GM21390 (cell line): ENCODE data around the gene MMEL1.

Experiments used
- ATAC-seq: cut with Tn5 transposase; IDR thresholded peaks from one replicate; pipeline ENCODE4 v1.9.1; 2021; ENCODE audit not compliant: unreplicated experiment

MMEL1 gene

DNA sequence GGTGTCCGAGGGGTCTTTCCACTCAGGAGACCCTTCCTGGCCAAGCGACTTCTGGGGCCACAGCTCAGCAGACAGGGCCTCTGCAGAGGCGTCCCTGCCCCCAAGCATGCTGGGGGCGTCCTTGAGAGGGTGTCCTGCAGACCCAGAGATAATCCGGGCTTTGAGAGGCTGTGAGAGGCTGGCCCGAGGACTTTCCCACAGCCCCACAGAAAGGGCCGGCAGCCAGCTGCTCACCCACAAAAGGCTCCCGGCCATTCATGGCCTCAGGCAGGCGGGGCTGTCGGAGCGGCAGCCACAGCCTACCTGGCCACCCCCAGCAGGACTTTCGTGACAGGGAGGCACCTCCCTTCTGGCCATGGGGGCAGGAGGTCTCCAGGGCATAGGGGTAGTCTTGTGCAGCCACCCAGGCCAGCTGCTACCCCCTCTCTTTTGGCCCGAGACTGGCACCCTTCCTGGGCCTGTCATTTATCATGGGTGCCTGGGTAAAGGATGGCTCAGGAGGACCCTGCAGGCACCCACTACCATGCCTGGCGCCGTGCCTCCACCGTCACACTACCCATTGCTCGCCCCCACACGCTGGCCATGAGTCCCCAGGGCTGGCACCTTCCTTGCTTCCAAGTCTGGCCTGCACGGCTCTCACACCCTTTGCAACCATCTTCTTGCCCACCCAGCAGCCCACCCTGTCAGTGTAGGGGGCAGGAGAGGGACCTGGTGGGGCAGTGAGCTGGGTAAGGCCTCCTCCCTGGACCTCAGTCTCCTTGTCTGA, 87.8 kb downstream of the MMEL1 start:
- ATAC-seq = no peak

DNA sequence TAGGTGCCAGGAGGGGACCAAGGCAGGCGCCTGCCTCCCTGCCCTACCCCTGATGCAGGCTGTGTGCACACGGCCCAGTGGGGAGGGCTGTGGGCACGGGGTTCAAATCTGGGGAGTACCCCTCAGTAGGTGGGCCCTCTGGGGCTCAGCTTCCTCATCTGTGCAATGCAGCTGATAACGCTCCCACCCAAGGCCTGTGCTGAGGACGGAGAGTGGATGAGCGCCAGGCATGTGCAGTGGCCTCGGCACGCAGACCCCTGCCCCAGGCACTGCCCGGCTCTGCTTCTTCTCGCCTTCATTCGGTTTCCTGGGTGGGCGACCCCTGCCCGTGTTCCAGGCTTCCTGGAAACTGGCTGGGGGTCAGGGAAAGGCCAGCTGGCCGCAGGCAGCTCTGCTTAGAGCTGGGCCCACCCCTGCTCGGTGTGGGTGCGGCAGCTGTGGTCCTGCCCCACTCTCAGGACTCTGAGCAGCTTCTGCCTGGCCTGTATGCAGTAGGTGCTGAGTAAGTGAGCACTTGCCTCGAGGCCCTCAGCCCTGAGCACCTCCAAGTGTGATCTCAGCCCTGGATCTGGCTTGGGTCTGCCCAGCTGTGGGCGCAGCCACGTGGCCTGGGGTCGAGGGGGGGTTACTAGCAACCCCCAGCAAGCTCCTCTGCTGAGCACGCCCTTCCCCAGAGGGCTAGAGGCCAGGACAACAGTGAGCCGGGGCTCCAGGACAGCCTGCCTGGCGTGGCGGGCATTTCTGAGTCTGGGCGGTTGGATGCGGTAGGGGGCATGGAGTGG, 88.5 kb downstream of the MMEL1 start:
- no peak for ATAC-seq

DNA sequence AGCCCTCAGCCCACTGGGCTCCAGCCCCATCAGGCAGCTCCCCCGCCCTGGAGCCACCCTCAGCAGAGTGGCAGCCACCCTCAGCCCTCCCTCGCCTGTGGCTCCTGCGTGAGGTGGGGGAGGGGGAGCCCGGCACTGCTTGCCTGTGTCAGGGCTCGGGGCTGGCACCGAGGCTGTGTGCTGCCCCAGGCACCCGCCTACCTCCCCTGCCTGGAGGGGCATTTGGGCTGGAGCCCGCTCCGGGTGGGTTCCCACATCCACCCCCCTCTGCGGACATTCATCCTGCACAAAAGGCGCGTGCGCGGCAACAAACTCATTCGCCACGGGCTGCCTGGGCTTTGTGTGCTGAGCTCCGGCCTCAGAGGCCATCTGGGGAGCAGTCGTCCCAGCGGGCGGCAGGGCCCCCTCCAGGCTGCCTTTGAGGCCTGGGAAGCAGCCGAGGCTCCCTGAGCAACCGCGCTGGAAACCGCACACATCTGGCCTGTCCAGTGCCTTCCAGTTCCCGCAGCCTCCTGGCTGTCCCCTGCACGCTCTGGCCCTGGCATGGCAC, 89.2 kb downstream of the MMEL1 start:
- no peak for ATAC-seq

DNA sequence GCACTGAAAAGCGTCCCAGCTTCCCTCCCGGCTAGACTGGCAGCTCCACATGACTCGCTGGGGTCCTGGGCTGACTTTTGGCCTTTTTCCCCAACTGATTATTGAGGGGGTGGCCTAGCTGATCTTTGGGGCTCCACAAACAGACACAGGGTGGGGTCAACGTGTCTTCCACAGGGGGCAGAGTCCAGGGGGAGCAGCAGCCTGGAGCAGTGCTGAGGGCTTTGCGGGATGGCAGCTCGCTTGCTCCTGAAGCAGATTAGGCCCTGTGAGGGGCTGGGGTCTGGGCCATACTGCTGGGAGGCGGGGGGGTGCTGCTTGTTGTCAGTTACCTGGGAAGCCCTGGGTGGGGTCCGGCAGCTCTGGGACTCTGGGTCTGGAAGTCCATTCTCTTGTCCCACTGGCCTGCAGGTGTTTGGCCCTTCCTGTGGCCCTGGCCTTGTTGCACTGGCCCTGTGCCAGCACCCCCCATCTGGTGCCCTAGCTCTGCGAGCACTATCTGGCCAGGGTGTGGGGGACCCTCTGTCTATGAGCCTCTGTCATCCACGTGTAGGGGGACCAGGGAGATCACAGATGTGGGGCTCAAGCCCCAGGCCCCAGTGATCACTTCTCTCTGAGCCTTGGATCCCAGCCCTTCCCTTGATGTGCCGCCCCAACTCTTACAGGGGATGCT, 90.4 kb downstream of the MMEL1 start:
- ATAC-seq = no peak

DNA sequence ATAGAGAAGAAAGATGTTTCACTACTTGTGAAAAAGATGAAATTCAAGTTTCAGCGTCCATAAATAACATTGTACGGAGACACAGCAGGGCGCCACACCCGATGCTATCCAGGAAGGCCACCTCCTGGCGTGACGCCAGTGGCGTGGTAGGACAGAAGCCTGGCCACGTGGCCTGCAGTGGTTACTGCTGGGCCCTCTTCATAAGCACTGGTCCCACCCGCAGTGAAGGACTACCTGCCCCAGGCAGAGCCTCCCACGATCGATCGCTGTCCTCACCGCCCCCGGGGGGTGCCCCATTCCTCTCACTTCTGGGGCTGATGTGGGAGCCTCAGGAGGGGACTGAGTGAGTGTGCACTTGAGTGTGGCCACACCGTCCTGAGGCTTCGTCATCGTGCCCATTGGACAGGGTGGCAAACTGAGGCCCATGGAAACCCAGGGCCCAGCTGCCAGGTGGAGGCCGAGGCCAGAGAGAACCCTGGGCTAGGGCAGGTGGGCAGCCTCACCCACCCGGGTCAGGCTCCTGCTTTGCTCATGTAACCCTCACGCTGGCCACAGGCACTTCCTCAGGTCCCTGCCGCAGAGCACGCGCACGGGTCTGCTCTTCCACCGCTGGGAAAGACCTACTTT, 91.1 kb downstream of the MMEL1 start:
- no peak for ATAC-seq

DNA sequence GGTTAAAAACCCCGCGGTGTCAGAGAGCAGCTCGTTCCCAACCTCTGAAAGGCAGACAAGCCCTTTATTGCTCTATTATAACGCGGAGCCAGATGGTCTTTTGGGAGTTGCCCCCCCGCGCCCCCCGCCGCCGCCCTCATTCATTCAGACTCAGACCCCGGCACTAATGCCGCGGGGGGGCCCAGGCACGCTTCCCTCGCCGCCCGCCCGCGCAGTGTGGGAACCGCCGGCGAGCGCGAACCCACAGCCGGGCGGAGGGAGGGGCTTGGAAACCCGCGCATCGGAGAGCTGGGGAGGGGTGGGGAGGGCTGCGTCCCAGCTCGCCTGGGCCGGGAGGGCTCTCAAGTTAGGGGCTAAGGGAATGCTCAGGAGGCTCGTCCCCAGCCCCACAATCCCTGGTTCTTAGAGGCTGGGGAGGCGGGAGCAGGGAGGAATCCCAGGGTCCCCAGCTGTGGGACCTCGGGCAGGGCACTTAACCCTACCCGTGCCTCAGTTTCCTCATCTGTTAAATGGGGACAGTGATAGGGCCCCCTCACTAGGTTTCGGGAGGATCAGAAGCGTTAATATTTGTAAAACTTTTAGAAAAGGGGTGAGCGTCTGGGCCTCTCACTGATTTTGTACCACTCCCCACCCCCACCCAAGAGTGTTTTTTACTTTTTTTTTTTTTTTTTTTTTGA, 91.9 kb downstream of the MMEL1 start:
- ATAC-seq = no peak
